Stimulated activated CD8-positive, alpha-beta memory T cell treated with anti-CD3 and anti-CD28 coated beads, Interleukin-15, amount 100 ng/mL, for 4 hours (primary cell): Measurements from ENCODE around the gene OBP2A.
"Not testable (repeated sequence)": the region's sequence is repeated elsewhere in the genome, so short reads cannot be mapped to it uniquely, and the experiment has no call there.

Experiments
- DNase-seq, 2 donors: peaks; one replicate each; pipeline ENCODE4 v3.0.0-alpha.2; 2020; ENCODE audit warnings: low read depth in 2 of 2

OBP2A gene

GRCh38 chr9:135512241-135512603 lies 33.7 kb upstream of the OBP2A start:
- no peak for DNase-seq

DNA sequence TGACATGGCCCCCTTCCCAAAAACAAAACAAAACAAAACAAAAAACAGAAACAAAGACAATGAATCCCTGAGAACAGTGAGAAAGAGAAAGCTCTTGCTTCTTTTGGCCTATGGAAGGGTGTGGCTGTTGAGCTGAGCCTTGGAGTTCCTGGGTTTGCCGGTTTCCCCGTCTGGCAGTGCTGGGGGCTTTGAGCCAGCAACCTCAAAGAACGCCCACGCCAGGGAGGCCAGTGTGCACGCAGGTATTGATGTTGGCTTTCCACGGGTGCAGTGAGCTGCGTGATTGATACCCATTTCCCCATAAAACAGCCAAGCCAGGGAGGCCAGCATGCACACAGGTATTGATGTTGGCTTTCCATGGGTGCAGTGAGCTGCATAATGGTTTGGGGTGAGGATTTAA lies 33.0 kb upstream of the OBP2A start:
- DNase-seq, result no peak

GRCh38 chr9:135513351-135513846 lies 32.5 kb upstream of the OBP2A start:
- DNase-seq, result no peak

DNA sequence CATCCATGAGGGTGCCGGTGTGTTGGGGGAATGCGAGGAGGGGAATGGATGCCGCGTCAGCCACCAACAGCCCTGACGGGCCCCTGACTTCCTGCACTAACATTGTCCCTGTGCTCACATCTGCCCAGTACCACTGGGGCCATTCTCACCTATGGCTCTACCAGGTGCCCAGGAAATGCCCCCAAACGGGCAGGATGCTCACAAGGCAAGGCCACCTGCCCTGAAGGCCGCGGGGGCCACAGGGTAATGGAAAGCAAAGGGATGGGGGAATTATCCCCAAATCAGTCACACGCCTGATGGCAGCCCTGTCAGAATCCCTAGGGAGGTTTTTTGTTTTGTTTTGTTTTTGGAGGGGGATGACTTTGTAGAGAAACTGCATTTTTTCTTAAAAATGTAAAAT lies 32.0 kb upstream of the OBP2A start:
- not testable (repeated sequence) for DNase-seq

DNA sequence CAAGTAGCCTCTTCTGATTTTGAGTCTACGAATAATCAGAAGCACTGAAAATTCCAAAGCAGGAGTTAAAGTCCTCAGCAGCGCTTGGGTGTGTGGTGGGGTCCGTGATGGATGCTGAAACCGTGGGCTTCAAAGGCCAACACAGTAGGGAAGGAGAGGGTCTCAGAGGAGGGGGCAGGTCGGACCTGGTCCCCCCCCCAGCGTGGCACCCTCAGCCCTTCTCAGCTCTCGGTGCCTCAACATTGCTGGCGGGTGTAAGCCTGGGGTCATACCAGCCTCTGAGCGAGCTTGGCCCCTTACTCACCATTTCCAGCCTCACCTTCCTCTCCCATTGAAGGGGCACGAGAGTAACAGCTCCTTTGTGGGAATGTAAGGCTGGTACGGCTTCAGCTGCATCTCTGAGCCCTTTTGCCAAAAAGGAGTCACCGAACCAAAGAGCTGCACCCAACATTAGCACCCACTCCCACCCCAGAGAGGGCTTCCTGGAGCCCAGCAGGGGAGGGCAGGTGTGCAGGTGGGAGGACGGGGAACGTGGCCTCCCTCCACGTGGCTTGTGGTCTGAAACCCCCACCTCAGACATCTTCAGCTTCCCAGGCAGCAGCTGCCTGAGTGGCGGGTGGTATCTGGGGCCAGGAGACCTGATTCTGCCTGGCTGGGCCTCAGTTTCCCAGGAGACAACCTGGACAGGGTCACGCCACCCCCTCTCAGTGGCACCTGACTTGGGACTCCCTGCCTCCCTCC lies 31.4 kb upstream of the OBP2A start:
- no peak for DNase-seq

DNA sequence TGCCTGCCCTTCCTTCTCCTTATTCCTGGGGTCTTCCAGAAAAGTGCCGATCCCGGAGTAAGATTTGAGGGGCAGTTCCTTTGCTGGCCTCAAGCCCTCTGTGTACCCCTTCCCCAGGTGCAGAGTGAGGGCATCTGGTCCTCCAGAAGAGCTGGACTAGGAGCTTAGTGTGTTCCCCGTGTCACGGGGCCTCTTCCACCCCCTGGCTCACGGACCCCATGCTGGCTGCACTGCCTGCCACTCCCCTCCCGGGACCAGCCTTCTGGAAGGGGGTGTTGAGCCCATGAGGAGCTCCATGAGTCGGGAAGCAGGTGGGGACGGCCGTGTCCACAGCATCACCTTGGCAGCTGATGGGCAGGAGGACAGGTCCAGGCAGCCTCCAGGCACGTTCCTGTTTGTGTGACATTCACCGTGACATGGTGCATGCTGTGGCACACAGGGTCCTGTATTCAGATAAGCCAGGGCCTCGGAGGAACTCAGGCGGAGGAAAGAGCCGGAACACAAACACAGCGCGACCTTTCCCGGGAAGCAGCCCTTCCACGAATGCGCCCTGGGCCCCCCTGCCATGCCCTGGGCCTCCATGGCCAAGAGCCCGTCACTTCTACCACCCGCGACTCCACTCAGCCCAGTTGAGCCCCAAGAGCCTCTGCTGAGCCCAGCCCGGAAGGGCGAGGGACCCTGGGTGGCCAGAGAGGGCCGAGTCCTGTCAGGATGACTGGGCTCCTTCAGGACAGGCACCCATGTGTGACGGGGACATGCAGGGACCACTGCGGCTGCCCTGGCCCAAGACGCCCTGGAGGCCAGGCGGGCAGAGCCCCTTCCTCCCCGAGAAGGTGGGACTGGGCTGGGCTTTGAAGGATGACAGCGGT lies 30.6 kb upstream of the OBP2A start:
- no peak for DNase-seq

GRCh38 chr9:135516132-135516860 lies 29.6 kb upstream of the OBP2A start:
- no peak for DNase-seq

DNA sequence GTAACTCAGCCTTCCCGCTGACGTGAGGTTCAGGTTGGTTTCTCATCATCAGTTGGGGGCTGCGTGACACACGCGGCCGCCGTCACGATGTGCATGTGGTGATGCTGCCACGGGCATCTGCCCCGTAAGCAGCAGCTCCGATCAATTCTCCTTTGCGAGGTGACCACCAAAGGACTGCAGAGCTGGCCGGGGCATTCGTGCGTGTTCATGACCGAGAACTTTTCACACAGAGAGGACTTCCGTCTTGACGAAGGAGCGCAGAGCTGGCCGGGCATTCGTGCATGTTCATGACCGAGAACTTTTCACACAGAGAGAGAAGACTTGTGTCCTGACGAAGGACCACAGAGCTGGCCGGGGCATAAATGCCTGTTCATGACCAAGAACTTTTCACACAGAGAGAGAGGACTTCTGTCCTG lies 28.5 kb upstream of the OBP2A start:
- DNase-seq, result no peak

DNA sequence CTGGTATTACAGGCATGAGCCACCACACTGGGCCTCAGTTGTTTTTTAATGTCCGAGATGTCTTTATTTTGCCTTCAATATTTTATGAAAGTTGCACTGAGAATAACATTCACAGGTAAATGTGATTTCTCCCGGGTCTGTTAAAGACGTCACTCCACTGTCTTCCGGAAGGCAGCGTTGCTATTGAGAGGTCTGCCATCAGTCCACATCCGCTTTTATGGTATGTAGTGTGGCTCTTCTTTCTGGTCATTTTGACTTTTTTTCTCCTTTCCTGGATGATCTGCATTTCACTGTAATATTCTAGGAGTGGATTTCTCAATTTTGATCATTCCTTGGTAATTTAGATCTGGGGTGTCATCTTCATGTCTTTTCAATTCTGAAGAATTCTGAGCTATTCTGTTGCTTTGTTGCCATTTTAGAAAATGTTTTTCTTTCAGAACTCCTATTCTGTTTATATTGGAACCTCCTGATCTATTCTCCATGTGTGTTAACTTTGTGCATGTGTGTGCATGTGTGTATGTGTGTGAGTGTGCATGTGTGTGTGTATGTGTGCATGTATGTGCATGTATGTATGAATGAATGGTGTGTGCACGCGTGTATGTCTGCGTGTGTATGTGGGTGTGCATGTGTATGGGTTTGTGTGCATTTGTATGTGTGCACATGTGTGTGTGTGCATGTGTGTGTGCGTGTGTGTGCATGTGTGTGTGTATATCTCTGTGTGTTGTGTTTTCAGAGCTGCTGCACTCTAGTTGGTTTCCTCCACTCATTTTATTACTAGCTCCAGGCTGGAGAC lies 26.6 kb upstream of the OBP2A start:
- DNase-seq, result no peak

DNA sequence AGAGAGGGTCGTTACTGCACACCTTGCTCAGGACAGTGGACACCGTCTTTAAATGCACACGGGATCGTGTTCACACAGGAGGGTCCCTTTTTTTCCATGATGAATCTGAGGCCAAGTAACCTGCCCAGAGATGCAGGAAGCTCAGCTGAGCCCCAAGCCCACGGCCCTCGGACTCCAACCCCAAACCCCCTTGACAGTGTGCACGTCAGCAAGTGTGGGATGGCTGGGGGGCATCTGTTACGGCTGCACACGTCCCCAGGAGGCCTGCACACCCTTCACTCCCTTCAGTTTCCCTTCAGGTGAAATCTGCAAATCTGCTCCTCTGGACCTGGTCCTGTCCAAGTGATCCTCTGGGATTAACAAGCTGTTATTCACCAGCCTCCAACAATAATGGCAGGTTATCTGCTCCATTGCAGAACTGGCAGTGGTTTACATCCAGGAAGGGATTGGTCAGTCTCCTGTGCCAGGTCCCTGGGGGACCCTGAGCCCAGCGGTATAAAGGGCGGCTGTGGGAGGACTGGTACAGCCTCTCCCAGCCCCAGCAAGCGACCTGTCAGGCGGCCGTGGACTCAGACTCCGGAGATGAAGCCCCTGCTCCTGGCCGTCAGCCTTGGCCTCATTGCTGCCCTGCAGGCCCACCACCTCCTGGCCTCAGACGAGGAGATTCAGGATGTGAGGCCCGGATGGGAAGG lies 24.9 kb upstream of the OBP2A start, which contains the start of gene LCN1:
Gene LCN1 (plus strand): TSS at position 525 of the 692 bp plus-strand sequence. CDS start 58 bp downstream, at position 583.
- DNase-seq, result no peak

DNA sequence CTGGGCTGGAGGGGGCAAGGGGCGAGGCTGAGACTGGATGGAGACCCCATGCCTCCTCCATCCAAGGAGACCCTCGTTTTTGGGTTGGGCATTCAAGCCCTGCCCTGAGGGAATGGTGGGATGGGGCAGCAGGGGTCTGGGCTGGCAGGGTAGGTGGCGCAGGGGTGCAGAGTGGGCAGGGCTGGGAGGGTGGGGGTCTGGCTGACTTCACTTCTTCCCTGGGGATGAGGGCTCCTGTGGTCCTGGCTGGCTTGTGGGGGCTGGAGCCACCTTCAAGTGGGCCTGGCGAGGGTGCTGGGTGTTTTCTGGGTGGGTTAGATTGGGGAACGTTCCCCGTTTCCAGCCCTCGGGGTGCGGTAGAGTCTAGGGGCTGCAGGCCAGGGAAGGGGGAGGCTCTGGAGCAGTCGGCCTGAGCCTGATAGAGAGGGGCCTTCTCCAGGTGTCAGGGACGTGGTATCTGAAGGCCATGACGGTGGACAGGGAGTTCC lies 24.3 kb upstream of the OBP2A start:
- no peak for DNase-seq

GRCh38 chr9:135522137-135522877 lies 23.6 kb upstream of the OBP2A start:
- no peak for DNase-seq

DNA sequence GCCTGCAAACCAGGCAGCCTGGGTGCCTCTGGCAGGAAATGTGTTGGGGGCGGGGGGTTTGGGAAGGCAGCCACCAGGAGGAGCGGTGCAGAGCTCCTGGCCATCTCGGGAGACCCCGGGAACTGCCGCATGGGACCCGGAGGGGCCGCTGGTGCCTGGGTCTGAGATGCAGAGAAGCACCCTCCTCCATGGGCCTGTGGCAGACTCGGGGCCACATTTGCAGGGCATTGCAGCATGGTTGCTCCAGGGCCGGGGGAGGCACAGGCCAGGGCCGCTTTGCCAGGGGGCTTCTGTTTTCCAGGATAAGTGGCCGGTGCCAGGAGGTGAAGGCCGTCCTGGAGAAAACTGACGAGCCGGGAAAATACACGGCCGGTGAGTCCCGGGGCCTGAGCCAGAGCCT lies 23.0 kb upstream of the OBP2A start:
- no peak for DNase-seq

DNA sequence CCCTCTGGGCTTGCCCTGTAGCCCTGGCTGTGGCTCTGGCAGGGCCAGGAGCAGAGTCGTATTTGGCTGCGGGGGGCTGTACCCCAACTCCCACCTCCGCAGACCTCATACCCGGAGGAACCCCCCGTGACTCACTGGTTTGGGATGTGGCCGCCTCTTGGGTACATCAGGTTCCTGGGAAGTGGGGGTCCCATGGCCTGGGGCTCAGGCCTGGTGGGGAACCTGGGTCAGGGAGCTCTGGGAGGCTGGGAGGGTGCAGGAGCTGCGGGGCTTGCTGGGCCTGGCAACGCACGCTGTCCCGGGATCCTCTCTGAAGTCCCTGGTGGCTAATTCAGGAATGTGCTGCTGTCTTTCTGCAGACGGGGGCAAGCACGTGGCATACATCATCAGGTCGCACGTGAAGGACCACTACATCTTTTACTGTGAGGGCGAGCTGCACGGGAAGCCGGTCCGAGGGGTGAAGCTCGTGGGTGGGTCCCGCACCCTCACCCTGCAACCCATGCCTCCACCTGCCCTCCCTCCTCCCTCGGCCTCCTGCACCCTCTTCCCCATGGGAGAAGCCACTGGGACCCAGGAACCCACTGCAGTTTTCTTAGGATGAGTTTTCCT lies 22.3 kb upstream of the OBP2A start:
- no peak for DNase-seq

DNA sequence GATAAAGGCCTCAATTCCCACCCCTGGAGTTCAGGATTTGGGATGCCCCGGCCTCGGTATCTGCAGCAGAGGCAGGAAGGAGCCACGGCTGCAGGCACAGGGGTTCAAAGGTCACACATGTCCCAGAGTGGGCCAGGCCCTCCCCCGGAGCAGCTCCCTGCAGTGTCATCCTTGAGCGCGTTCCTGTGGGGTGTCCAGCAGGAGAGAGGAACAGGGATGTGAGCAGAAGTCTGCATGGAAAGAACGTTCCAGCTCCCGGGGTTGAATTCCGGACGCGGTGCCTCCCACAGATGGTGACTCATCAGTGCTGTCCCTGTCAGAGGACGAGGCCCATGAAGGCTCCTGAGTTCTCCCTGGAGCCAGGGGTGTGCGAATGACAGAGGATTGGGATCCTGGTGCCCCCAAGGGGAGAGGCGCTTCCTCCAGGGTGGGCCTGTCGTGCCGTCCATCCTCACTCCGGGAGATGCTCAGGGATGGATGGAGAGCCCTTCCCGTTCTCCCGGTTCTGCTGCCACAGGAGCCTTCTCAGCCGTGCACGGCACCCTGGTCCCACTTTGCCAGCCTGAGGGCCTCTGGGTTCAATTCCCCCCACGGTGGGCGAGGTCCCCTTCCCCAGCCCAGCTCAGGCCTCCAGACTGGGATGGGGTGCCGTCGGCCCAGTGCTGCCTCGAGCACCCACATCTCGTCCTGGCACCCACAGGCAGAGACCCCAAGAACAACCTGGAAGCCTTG lies 21.6 kb upstream of the OBP2A start:
- DNase-seq, result no peak

DNA sequence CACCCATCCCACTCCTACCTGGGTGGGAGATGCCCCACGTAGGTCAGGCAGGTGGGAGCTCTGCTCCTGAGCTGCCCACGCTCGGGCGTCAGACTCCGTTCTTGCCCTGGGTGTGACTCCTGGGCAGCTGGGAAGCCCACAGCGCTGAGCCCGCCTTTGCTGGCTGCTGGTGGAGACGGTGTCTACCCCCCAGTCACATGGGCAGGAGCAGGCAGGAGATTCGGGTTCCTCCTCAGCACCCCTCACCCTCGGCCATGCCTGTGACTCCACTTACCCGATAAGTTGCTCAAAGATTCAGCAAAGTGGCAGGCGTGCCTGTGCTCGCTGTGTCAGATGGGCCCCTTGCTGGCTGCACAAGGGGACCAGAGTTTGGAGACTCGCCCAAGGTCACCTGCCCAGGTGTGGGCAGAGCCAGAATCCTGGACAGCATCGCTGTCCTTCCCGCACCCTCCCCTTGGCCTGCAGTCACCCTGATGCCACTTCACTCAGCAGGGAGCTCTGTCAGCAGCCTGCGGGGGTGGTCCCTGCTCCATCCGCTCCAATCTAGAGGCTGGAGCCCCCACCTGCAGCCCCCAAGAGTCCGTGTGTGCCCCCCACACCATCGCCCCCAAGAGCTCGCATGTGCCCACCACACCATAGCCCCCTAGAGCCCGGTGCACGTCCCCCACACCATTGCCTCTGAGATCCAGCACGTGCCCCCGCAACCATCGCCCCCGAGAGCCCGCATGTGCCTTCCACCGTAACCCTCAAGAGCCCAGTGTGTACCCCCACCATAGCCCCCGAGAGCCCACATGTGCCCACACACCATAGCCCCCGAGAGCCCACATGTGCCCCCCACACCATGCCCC lies 20.5 kb upstream of the OBP2A start:
- no peak for DNase-seq

DNA sequence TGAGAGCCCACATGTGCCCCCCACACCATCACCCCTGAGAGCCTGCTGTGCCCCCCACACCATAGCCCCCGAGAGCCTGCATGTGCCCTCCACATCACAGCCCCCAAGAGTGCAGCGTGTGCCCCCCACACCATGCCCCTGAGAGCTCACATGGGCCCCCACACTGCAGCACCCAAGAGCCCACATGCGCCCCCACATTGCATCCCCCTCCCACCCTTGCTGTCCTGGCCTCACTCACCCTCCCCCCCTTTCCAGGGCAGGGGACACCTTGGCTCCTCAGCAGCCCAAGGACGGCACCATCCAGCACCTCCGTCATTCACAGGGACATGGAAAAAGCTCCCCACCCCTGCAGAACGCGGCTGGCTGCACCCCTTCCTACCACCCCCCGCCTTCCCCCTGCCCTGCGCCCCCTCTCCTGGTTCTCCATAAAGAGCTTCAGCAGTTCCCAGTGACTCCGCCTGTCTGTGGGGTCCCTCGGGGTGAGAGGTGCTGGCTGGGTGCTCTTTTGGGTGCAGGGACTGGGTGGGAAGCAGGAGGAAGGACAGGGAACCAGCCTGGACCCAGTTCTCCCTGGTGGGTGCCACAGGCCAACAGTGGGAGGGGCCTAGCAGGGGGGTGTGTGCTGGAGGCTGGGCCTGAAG lies 19.7 kb upstream of the OBP2A start:
- DNase-seq, result no peak
